Measurements from ENCODE around the gene SMCO2. TPM values are rescaled to one million over a fixed set of nuclear protein-coding genes. Genes with fewer than 3 reads are reported as not detected.

The SMCO2 gene
- total RNA-seq, 1 donor from 2014 or later, result not detected

DNA sequence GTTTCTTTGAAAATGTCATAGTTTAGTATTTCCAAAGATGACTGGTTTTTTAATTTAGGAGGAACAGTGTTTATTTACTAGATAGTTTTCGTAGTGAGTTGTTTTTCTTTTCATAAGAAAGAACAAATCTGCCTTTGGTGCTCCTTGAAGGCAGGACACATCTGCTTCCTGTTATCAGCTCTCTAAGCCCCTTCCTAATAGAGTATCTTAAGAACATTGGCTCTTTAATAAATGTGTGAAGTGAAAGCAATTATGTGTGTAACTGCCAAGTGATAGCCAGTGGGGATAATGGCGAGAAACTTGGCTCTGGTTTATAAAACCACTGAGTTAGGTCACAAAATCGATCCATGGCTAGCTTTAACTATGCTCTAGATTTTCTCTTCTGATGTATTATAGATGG lies 54.0 kb downstream of the SMCO2 start:
- Histone ChIP-seq H3K4me3 (no peak overlapping the region), H3K9me3 (no peaks in the 10 kb centered on the region), H3K4me1 (no peaks in the 10 kb centered on the region), H3K36me3 (no peaks in the 10 kb centered on the region), H3K27ac (no peak overlapping the region), H3K27me3 (no peaks in the 10 kb centered on the region)
- intact Hi-C loops (cut with DNase I), result no loop called here
- no peak for DNase-seq (ENCODE audit: extremely low spot score in 2 of 2)
- TF ChIP-seq POLR2A (IDR thresholded peaks at IDR 0.05), result no peak
- no peak for TF ChIP-seq POLR2AphosphoS5 (IDR thresholded peaks at IDR 0.05; ENCODE audit: insufficient read depth in 1 of 2, low read depth in 1 of 2)
- TF ChIP-seq, protein P1, sequence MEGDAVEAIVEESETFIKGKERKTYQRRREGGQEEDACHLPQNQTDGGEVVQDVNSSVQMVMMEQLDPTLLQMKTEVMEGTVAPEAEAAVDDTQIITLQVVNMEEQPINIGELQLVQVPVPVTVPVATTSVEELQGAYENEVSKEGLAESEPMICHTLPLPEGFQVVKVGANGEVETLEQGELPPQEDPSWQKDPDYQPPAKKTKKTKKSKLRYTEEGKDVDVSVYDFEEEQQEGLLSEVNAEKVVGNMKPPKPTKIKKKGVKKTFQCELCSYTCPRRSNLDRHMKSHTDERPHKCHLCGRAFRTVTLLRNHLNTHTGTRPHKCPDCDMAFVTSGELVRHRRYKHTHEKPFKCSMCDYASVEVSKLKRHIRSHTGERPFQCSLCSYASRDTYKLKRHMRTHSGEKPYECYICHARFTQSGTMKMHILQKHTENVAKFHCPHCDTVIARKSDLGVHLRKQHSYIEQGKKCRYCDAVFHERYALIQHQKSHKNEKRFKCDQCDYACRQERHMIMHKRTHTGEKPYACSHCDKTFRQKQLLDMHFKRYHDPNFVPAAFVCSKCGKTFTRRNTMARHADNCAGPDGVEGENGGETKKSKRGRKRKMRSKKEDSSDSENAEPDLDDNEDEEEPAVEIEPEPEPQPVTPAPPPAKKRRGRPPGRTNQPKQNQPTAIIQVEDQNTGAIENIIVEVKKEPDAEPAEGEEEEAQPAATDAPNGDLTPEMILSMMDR (IDR thresholded peaks at IDR 0.05), result no peak

DNA sequence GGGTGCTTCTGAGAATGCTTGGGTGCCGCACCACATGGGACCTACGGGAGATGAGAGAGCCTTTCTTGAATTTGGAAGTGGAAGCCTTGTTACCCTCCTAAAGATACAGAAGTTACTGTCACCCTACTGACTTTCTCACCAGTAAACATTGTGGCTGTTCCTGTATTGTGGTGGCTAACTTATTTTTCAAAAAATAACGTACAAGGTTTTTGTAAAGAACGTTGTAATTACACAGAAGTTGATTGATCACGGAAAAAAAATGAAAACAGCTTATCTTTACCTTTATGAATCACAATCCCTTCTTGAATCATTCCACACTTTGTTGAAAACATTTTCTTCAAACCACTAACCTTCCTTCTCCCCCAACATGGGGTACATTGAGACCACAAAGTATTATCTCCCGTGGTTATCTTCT lies 55.5 kb downstream of the SMCO2 start:
- DNase-seq (ENCODE audit: extremely low spot score in 2 of 2), result no peak
- Histone ChIP-seq H3K4me1 (no peaks in the 10 kb centered on the region), H3K27me3 (no peaks in the 10 kb centered on the region), H3K27ac (no peak overlapping the region), H3K4me3 (no peak overlapping the region), H3K36me3 (no peaks in the 10 kb centered on the region), H3K9me3 (no peaks in the 10 kb centered on the region)
- TF ChIP-seq, protein P1 (IDR thresholded peaks at IDR 0.05), result no peak
- TF ChIP-seq POLR2A (IDR thresholded peaks at IDR 0.05) (no peak), POLR2AphosphoS5 (IDR thresholded peaks at IDR 0.05; ENCODE audit: insufficient read depth in 1 of 2, low read depth in 1 of 2) (no peak)
- intact Hi-C loops (cut with DNase I), result no loop called here

DNA sequence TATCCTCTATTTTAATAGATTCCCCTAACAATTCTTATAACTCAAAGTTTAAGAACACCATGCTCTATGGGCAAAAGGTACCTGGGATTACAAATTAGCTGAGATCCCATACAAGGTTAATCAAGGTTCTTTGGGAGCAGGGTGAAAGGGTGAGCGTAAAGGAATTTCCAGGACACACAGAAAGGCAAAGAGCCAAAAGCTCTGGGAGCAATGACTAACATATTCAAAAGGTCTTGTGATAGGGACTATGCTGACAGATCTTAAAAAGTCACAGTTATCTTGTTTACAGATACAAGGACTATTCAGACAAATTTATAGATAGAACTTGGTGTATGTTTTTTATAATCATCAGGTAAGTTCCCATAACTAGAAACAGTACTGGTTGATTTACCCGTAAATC lies 58.0 kb downstream of the SMCO2 start:
- H3K27me3 ChIP-seq, result no peaks in the 10 kb centered on the region
- intact Hi-C loops (cut with DNase I), result no loop called here
- no peaks in the 10 kb centered on the region for H3K4me1 ChIP-seq
- H3K27ac ChIP-seq, result no peak overlapping the region
- TF ChIP-seq POLR2AphosphoS5 (IDR thresholded peaks at IDR 0.05; ENCODE audit: insufficient read depth in 1 of 2, low read depth in 1 of 2) (no peak), POLR2A (IDR thresholded peaks at IDR 0.05) (no peak)
- TF ChIP-seq, protein P1 (IDR thresholded peaks at IDR 0.05), result no peak
- DNase-seq (ENCODE audit: extremely low spot score in 2 of 2), result no peak
- H3K9me3 ChIP-seq, result no peaks in the 10 kb centered on the region
- no peaks in the 10 kb centered on the region for H3K36me3 ChIP-seq
- no peak overlapping the region for H3K4me3 ChIP-seq

DNA sequence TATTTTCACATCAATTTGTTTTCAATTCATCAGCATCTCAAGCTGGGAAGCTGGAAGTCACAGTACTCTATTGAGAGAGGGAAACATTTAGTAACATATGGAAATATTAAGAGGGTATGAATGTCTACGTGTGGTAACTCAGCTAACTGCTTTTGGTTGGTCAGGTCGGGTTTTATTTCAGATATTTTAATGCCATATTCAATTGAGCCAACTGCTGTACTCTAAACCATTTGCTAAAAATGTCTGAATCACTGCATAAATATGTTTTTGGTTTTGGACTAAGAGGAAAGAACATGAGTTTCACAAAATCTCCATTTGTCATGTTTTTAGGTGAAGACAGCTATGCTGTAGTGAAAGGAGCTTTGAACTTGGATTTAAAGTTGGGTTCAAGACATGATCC lies 58.6 kb downstream of the SMCO2 start:
- no peaks in the 10 kb centered on the region for H3K27me3 ChIP-seq
- no peak for DNase-seq (ENCODE audit: extremely low spot score in 2 of 2)
- no peaks in the 10 kb centered on the region for H3K9me3 ChIP-seq
- no peak for TF ChIP-seq POLR2AphosphoS5 (IDR thresholded peaks at IDR 0.05; ENCODE audit: insufficient read depth in 1 of 2, low read depth in 1 of 2)
- TF ChIP-seq, protein P1 (IDR thresholded peaks at IDR 0.05), result no peak
- no peak for TF ChIP-seq POLR2A (IDR thresholded peaks at IDR 0.05)
- H3K4me3 ChIP-seq, result no peak overlapping the region
- no peaks in the 10 kb centered on the region for H3K36me3 ChIP-seq
- no peaks in the 10 kb centered on the region for H3K4me1 ChIP-seq
- H3K27ac ChIP-seq, result no peak overlapping the region
- intact Hi-C loops (cut with DNase I), result no loop called here

DNA sequence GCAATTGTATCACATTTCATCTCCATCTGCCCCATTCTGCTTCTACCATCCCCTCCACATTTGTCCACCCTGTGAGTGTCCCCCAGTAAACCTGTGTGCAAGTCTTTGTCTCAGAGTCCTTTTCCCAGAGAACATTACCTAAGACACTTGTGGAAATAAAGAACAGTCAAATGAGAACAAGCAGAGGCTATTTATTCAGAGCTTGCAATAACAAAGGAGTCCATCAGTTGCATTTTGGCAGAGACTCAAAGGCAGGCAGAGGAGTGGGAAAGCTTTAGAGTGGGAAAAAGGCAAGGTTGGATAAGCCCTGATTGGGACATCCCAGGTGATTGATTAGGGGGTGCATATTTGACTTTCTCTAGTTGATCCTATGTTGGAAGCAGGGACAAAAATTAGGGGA lies 59.2 kb downstream of the SMCO2 start:
- TF ChIP-seq POLR2A (IDR thresholded peaks at IDR 0.05) (no peak), POLR2AphosphoS5 (IDR thresholded peaks at IDR 0.05; ENCODE audit: insufficient read depth in 1 of 2, low read depth in 1 of 2) (no peak)
- TF ChIP-seq, protein P1 (IDR thresholded peaks at IDR 0.05), result no peak
- no peaks in the 10 kb centered on the region for H3K9me3 ChIP-seq
- intact Hi-C loops (cut with DNase I), result no loop called here
- H3K36me3 ChIP-seq, result no peaks in the 10 kb centered on the region
- H3K27ac ChIP-seq, result no peak overlapping the region
- H3K4me1 ChIP-seq, result no peaks in the 10 kb centered on the region
- DNase-seq (ENCODE audit: extremely low spot score in 2 of 2), result no peak
- no peaks in the 10 kb centered on the region for H3K27me3 ChIP-seq
- H3K4me3 ChIP-seq, result no peak overlapping the region
